ENCODE data around the gene MATK.

The MATK gene

DNA sequence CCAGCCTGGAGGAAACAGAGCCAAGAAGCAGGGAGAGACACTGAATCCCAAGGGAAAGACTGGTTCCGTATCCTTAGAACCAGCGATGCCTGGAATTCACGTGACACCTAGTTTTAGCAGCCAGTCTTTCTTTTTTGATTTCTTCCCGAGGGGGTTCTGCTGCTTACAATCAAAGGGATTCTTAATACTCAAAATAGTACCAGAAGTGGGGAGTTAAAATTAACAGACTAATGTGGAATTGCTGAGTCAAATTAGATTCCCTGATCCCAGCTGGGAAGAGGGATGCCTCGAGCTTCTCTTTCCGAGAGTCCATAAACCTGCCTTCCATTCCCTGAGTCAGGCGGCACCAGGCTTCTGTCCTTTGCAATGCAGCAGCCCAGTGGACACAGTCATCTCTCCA, 4.8 kb upstream of the MATK start:
- no peak for DNase-seq (ENCODE audit: low read depth in 2 of 2)

DNA sequence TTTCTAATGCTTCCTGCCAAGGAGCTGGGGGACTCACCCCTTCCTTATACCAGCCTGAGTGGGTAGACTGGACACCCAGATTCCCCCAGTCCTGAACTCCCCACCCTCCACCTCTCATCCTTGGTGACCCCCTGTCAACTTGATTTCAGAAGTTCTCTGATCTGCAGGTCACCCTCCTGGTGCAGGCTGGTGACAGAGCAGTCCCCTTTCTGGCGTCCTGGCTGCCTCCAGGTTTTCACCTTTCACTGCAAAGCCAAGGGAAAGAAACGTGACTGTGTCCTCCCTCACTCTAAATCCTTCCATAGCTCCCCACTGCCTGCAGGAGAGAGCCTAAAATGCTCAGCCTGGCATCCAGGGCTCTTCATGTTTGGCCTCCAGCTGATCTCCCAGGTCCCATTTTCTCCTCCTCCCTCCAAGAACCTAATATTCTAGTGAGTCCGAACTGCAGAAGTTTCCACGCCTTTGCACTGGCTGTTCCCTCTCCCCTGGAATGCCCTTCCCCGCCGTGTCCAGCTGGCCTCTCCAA, 4.1 kb upstream of the MATK start:
- no peak for DNase-seq (ENCODE audit: low read depth in 2 of 2)

DNA sequence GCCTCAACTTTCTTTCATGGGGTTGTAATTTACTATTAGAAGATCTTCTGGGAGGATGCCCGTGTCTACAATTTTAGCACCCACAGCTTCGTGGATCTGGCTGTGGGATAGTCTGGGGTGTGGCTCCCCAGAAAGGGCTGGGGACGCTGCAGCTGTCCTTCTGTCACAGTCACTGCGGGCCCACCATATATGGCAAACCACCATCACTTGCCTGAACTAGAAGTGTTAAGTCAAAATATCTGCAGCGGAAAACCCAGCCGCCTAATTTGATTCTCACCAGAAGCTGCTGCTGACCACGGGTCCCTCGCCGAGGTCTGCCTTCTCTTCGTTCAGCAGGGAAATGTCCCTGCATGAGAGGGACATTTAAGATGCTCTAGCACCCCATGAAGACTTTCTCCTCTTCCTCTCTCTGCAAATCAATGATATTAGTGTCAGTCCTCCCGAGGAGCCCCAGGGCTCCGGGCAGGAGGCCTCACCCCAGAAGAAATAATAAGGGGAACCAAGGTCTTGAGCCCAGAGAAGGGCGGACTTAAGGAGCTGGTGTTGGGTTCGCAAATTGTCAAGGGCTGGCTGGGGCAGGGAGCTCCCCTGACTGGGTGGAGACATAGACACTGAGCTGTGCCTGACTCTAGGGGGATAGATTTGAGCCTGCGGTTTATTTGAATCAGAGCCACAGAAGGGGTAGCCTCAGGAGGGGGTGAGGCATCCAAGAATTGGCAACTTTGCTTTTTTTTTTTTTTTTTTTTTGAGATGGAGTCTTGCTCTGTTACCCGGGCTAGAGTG, 3.0 kb upstream of the MATK start:
- no peak for DNase-seq (ENCODE audit: low read depth in 2 of 2)

DNA sequence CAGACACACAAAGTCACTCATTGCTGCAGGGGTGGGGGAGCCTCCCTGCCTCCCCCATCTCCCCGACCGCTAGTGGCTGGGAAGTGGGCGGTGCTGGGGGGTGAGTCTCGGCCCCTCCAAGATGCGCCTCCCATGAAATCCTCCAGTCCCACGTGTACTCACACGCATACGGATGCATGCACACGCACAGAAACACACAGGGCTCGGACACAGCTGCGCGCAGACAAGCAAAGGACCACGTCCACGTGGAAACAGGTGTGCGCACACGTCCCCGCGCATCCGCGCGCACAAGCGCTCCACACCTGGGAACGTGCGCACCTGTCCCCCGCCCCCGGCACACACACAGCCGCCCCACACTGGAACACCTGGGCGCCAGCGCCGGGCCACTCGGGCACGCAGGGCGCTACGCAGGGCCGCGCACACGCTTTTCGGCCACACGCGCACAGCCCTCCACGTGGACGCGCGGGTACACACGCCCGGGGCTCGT, 687 bp downstream of the MATK start:
- DNase-seq (ENCODE audit: low read depth in 2 of 2), result peak in 1 of 2 donors; percentile 46

DNA sequence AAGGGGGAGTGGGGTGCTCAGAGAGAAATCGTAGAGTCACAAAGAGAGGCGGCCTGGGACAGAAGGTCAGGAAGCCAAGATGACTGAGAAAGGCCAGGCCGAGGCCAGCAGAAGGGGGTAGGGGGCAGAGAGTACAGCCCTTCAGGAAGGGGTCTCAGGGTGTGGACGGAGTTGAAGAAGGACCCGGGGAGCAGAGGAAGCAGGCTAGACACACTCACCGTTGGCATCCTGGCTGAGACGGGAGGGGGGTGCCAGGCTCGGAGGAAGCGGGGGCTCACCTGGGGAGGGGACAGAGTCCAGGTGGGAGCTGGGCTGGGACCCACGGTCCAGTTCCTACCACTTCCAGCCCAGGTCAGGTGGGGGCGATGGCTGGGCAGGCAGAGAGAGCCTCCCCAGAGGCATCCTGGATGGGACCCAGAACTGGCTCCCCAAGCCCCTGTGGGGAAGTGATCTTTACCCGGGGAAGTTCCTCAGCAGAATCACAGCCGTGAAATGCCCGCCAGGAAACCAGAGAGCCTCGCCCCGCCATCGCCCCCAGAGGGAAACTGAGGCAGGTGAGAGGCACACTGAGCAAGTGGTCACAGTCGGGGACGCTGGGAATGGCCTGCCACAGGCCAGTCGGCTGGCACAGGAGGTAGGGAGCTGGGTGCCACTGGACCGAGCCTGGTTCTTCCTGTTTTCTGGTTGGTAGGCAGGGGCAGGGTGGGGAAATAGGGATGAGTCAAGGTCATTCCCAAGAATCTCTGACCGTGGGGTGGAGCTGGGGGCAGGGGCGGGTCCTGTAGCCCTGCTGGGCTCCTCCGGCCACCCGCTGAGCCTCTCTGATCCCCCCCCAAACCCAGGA, 1.4 kb downstream of the MATK start:
- no peak for DNase-seq (ENCODE audit: low read depth in 2 of 2)

- peak in 1 of 2 donors; percentile 39 for DNase-seq (ENCODE audit: low read depth in 2 of 2)
Observed at GRCh38 chr19:3783660-3784584, 2.3 kb downstream of the MATK start.

DNA sequence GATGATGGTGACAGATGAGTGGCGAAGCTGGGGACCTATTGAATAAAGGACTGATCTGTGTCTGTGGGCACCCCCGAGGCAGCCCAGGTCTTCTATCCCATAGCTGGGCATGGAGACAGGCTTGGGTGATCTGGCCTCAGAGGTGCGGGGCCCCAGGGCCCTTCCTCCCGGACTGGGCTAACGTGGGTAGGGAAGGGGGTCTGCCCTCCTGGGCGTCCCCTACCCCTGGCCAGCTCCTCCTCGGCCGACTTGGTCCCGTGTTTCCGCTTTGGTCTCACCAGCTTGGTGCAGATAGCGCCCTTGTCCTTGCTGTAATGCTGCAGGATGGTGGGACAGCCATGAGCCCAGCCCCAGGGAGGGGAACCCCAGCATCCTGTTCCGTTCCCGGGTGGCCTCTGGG, 3.3 kb downstream of the MATK start:
- no peak for DNase-seq (ENCODE audit: low read depth in 2 of 2)

- DNase-seq (ENCODE audit: low read depth in 2 of 2), result no peak
Observed at GRCh38 chr19:3782330-3782729, 3.9 kb downstream of the MATK start.

DNA sequence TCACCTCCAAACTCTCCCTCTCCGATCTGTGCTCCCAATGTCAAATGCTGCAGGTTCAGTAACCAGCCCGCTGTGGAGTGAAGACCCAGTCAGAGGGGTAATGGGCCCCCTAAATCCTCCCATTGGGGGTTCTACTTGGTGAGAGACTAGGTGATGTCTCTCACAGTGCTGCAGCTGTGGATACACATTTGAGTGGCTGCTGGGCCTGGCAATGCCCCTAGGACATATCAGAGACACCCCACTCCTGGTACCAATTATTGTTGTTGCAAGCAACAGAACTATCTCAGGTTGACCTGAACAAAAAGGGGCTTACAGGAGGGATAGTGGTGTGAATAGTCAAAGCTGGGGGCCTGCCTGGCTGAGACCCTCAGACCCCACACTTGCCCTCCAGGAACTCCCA, 4.6 kb downstream of the MATK start:
- DNase-seq (ENCODE audit: low read depth in 2 of 2), result no peak

- no peak for DNase-seq (ENCODE audit: low read depth in 2 of 2)
Observed at GRCh38 chr19:3780786-3781304, 5.3 kb downstream of the MATK start.

DNA sequence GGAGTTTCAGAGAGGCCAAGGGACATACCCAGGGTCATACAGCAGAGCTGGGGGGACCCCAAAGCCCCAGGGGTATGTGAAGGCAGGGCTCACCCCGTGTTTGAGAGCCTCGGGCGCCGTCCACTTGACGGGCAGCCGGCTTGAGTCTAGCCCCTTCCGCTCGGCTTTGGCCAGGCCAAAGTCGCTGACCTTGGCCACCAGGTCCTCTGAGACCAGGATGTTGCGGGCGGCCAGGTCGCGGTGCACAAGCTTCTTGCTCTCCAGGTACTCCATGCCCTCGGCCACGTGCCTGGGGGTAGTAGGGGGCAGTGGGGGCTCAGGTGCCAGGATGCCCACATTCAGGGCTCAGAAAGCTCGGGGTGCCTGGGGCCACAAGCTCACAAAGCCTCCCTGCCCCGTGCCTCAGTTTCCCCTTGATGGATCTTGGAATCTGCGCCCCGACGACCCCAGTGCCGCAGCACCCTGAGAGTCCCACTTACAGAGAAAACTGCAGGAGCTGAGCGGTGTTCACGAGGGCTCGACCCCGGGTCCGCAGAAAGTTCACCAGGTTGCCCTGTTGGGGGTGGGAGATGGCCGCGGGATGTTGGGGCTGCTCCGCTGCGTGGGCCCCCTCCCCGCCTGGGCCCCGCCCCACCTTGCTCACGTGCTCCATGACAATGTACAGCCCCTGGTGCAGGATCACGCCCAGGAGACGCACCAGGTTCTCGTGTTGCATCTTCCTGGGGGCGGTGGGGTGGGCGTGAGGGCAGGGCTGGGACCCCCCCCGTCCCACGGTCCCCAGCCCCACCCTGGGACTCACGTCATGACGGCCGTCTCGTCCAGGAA, 7.1 kb downstream of the MATK start:
- DNase-seq (ENCODE audit: low read depth in 2 of 2), result no peak

- no peak for DNase-seq (ENCODE audit: low read depth in 2 of 2)
Observed at GRCh38 chr19:3778104-3778867, 7.9 kb downstream of the MATK start.

DNA sequence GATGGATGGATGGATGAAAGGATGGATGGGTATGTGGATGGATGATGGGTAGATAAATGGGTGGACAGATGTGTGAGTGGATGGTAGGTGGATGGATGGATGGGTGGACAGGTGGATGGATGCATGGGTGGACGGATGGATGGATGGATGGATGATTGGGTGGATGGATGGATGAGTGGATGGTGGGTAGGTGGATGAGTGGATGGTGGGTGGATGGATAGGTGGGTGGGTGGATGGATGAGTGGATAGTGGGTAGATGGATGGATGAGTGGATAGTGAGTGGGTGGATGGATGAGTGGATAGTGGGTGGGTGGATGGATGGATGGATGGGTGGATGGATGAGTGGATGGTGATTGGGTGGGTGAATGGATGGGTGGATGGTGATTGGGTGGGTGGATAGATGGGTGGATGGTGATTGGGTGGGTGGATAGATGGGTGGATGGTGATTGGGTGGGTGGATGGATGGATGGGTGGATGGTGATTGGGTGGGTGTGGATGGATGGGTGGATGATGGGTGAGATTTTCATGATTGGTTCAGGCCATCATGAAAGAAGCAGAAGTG, 9.6 kb downstream of the MATK start:
- DNase-seq (ENCODE audit: low read depth in 2 of 2), result no peak

GRCh38 chr19:3775831-3776230, 10.3 kb downstream of the MATK start:
- DNase-seq (ENCODE audit: low read depth in 2 of 2), result no peak

- DNase-seq (ENCODE audit: low read depth in 2 of 2), result no peak
Observed at GRCh38 chr19:3775374-3775711, 10.8 kb downstream of the MATK start.

DNA sequence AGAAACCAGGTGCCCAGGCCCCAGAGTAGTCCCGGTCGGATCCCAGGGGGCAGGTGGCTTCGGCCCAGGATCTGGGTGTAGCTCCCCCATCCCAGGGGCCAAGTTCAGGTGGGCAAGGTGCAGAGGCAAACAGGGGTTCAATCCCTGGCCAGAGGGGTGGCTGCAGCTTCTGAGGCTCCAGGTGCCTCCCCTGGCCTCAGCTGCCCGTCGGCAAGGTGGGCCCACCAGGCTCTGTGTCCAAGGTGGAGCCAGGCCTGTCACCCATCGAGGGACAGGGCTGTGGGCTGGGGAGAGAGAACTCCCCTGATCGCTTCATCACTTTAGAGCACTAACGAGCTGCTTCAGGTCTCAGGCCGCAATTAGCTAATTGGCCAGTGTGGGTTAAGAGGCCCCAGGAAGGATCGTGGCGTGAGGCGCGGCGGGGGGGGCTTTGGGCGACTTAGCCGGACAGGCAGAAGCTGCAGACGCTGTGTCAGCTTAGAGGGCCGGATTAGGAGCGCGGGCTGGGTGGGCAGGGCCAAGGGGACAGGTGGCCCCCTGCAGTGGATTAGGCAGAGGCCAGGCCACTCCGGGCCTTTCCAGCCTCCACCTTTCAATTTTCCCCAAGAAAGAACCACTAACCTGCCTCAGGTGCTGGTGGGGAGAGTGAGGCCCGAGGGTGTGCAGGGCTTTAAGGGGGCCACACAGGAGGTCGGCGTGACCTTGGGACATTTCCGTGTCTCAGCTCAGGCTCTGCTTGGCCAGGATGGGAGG, 11.4 kb downstream of the MATK start:
- DNase-seq (ENCODE audit: low read depth in 2 of 2), result no peak

DNA sequence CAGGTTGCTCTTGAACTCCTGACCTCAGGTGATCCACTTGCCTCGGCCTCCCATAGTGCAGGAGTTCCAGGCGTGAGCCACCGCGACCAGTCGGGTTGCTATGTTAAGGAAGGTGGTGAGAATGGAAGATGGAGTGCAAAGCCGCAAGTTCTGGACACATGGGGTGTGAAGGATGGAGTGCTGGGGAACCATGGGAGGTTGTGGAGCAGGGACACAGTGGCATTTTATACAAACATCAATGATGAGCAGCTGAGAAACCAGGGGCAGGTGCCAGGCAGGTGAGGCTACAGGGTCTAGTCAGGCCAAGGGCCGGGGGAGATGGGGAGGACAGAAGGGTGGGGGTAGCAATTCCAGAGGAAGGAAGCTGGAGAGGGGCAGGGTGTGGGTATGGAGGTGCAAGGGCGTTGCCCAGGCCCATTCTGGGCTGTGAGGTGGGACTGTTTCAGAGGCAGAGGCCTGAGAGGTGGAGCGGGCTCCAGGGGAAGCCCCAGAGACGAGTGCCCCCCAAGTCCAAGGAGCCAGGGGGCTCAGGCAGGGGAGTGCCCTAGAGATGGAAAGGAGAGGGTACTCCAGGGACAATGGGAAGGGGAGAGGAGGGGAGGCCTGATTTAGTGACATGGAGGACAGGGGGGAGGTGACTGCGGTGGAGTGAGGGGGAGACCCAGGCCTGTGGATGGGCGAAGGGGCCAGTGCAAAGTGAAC, 12.2 kb downstream of the MATK start:
- no peak for DNase-seq (ENCODE audit: low read depth in 2 of 2)

DNA sequence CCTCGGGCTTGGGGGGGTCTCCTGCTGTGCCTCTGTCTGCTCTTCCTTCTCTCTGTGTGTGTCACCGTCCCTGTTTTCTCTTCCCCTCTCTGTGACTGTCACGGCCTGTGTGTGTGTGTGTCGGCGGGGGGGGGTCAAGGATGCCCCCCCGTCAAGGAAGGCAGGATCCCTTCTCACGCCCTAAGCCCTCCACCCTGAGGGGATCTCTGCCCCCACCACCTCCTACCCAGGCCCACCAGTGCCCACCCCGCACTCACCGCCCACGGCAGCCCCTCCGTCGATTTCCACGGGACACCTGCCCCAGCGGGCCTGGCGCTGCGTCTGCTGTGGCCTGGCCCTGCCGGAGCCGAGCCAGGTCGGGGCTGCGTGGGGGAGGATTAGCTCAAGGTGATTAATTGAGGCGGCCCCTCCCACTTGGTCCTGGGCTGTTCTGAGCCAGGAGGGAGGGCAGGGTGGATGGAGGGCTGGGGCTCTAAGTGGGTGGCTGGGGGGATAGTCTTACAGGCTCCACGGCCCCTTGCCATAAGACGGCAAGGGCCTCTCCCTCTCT, 14.2 kb downstream of the MATK start, which contains the start of gene RAX2:
TSS of gene RAX2 (minus strand) at position 323 of the 550 bp plus-strand sequence. CDS start 486 bp downstream, outside the sequence.
- no peak for DNase-seq (ENCODE audit: low read depth in 2 of 2)

Data from stimulated activated CD4-positive, alpha-beta T cell treated with anti-CD3 and anti-CD28 coated beads, Interleukin-1b, Interleukin-23, amount 100 ng/mL, for 4 hours (primary cell).